ENCODE data around the gene VAV3. TPM values are rescaled to one million over a fixed set of nuclear protein-coding genes. Genes with fewer than 3 reads are reported as not detected.

VAV3 gene
- total and polyA plus RNA-seq, 2 experiments from 2014 or later, result under 0.01 to 0.24 TPM

GRCh38 chr1:107943694-107944093 lies 21.3 kb downstream of the VAV3 start:
- Histone ChIP-seq H3K9me2 (ENCODE audit: insufficient read depth) (no peaks in the 10 kb centered on the region), H3F3A (ENCODE audit: insufficient read depth) (no peaks in the 10 kb centered on the region), H3K4me2 (ENCODE audit: unreplicated experiment) (no peak overlapping the region), H3K9me3 (ENCODE audit: low read depth) (no peaks in the 10 kb centered on the region), H3K4me1 (ENCODE audit: insufficient read depth) (no peaks in the 10 kb centered on the region), H3K36me3 (ENCODE audit: low read depth) (no peaks in the 10 kb centered on the region), H4K20me1 (ENCODE audit: insufficient read depth) (no peaks in the 10 kb centered on the region), H3K79me2 (ENCODE audit: insufficient read depth) (no peaks in the 10 kb centered on the region), H3K27me3 (replicated peaks; ENCODE audit: insufficient read depth) (no peaks in the 10 kb centered on the region; the same call in 1 of the 2 replicates), H2AFZ (no peak overlapping the region), H3K9ac (no peak overlapping the region), H3K4me3 (no peak overlapping the region), H3K27ac (no peak overlapping the region)
- DNase-seq, result no peak
- TF ChIP-seq EZH2 (IDR thresholded peaks at IDR 0.05; ENCODE audit: insufficient read depth, poor library complexity, severe bottlenecking) (no peak), EZH2phosphoT487 (IDR thresholded peaks at IDR 0.05; ENCODE audit: insufficient read depth, low read depth) (no peak)
- 75 to 82% methylated on average over 4 of the region's 4 CpGs for WGBS, 2 experiments (ENCODE audit: low coverage in 1 of 2, low lambda C conversion rate in 2 of 2, missing lambda C conversion rate in 2 of 2)
- in situ Hi-C loops (cut with MboI), result no loop called here

DNA sequence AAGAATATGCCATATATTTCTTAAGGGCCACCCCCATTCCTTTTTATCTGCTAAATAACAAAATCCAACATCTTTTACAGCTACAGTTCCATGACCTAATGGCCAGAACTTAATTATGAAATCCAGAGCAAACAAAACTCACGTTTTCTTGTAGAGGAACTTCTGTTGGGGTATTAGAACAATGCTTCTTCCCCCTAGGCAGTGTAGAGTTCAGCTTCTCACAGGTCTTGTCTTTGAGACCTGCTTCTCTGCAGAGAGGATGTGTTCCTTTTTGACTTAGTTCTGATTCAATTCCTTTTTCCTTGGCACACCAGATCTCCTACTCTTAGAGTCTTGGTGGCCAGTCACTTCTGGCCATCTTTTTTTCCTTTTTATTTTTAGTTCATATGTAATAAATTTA lies 22.2 kb downstream of the VAV3 start:
- Histone ChIP-seq H3K27ac (no peak overlapping the region), H3K4me2 (ENCODE audit: unreplicated experiment) (no peak overlapping the region), H3K9me3 (ENCODE audit: low read depth) (no peaks in the 10 kb centered on the region), H3K79me2 (ENCODE audit: insufficient read depth) (no peaks in the 10 kb centered on the region), H3K9me2 (ENCODE audit: insufficient read depth) (no peaks in the 10 kb centered on the region), H3K27me3 (replicated peaks; ENCODE audit: insufficient read depth) (no peaks in the 10 kb centered on the region; the same call in 1 of the 2 replicates), H3K4me1 (ENCODE audit: insufficient read depth) (peaks cover under 1% of the 10 kb centered on the region; the same call in 1 of the 2 replicates), H3K4me3 (no peak overlapping the region), H3K9ac (no peak overlapping the region), H3F3A (ENCODE audit: insufficient read depth) (peaks cover under 1% of the 10 kb centered on the region; the same call in 1 of the 2 replicates), H3K36me3 (ENCODE audit: low read depth) (no peaks in the 10 kb centered on the region), H2AFZ (no peak overlapping the region), H4K20me1 (ENCODE audit: insufficient read depth) (no peaks in the 10 kb centered on the region)
- TF ChIP-seq EZH2phosphoT487 (IDR thresholded peaks at IDR 0.05; ENCODE audit: insufficient read depth, low read depth), result no peak
- TF ChIP-seq EZH2 (IDR thresholded peaks at IDR 0.05; ENCODE audit: insufficient read depth, poor library complexity, severe bottlenecking), result no peak
- WGBS, 2 experiments (ENCODE audit: low coverage in 1 of 2, low lambda C conversion rate in 2 of 2, missing lambda C conversion rate in 2 of 2), result 73 to 82% methylated on average over 1 of the region's 1 CpG
- no peak for DNase-seq
- in situ Hi-C loops (cut with MboI), result no loop called here

DNA sequence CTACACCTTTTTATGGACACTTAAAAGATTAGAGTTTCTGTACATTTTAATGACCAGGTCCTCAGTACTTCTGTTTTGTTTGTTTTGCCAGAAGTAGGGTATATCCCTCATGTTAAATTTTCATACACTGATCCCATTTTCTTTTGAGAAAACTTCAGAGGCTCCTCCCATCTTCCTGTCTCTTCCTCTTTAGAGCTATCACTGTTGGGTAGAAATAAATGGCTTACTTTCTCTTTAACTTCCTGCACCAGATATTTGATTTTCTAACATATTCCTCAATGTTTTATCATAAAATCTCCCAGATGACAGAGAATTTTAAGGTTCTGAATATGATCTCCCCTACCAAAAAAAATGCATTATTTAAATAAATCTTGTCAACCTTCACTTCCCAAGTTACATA lies 23.4 kb downstream of the VAV3 start:
- DNase-seq, result no peak
- Histone ChIP-seq H2AFZ (no peak overlapping the region), H3K4me2 (ENCODE audit: unreplicated experiment) (no peak overlapping the region), H3K4me3 (no peak overlapping the region), H3K4me1 (ENCODE audit: insufficient read depth) (peaks cover 13% of the 10 kb centered on the region), H3K9me2 (ENCODE audit: insufficient read depth) (no peaks in the 10 kb centered on the region), H3K36me3 (ENCODE audit: low read depth) (no peaks in the 10 kb centered on the region), H3K9ac (no peak overlapping the region), H3K27me3 (replicated peaks; ENCODE audit: insufficient read depth) (no peaks in the 10 kb centered on the region; the same call in 1 of the 2 replicates), H4K20me1 (ENCODE audit: insufficient read depth) (no peaks in the 10 kb centered on the region), H3K79me2 (ENCODE audit: insufficient read depth) (no peaks in the 10 kb centered on the region), H3K9me3 (ENCODE audit: low read depth) (no peaks in the 10 kb centered on the region), H3K27ac (no peak overlapping the region), H3F3A (ENCODE audit: insufficient read depth) (peaks cover 13% of the 10 kb centered on the region)
- no peak for TF ChIP-seq EZH2phosphoT487 (IDR thresholded peaks at IDR 0.05; ENCODE audit: insufficient read depth, low read depth)
- no peak for TF ChIP-seq EZH2 (IDR thresholded peaks at IDR 0.05; ENCODE audit: insufficient read depth, poor library complexity, severe bottlenecking)
- in situ Hi-C loops (cut with MboI), result no loop called here

- H3K9me3 ChIP-seq (ENCODE audit: low read depth), result no peaks in the 10 kb centered on the region
- in situ Hi-C loops (cut with MboI), result no loop called here
- no peaks in the 10 kb centered on the region for H3K27me3 ChIP-seq (replicated peaks; ENCODE audit: insufficient read depth)
- H3K36me3 ChIP-seq (ENCODE audit: low read depth), result no peaks in the 10 kb centered on the region
- H3K9me2 ChIP-seq (ENCODE audit: insufficient read depth), result no peaks in the 10 kb centered on the region
- H3K9ac ChIP-seq, result no peak overlapping the region
- H3F3A ChIP-seq (ENCODE audit: insufficient read depth), result peaks cover 13% of the 10 kb centered on the region
- H3K4me2 ChIP-seq (ENCODE audit: unreplicated experiment), result no peak overlapping the region
- H2AFZ ChIP-seq, result no peak overlapping the region
- WGBS, 2 experiments (ENCODE audit: low coverage in 1 of 2, low lambda C conversion rate in 2 of 2, missing lambda C conversion rate in 2 of 2), result 87 to 92% methylated on average over 7 of the region's 7 CpGs
- H3K27ac ChIP-seq, result no peak overlapping the region
- no peaks in the 10 kb centered on the region for H3K79me2 ChIP-seq (ENCODE audit: insufficient read depth)
- H3K4me1 ChIP-seq (ENCODE audit: insufficient read depth), result peaks cover 16% of the 10 kb centered on the region
- DNase-seq, result peak; percentile 59
- TF ChIP-seq EZH2 (IDR thresholded peaks at IDR 0.05; ENCODE audit: insufficient read depth, poor library complexity, severe bottlenecking) (no peak), EZH2phosphoT487 (IDR thresholded peaks at IDR 0.05; ENCODE audit: insufficient read depth, low read depth) (no peak)
- no peak overlapping the region for H3K4me3 ChIP-seq
- no peaks in the 10 kb centered on the region for H4K20me1 ChIP-seq (ENCODE audit: insufficient read depth)
Measured at GRCh38 chr1:107941123-107941522, 23.9 kb downstream of the VAV3 start.

DNA sequence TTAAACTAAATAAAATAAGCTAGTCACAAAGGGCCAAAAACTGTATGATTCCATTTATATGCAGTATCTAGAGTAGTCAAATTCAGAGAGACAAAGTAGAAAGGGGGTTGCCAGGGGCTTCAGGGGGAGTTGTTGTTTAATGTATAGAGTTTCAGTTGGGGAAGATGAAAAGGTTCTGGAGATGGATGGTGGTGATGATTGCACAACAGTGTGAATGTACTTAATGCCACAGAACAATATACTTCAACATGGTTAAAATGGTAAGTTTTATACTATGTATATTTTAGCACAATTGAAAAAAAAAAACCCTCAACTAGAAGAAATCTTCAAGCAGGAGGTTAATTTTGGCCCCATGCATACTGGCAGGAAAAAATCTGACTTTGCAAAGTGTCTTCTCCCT lies 24.3 kb downstream of the VAV3 start:
- H3K27me3 ChIP-seq (replicated peaks; ENCODE audit: insufficient read depth), result no peaks in the 10 kb centered on the region
- no peak for DNase-seq
- in situ Hi-C loops (cut with MboI), result no loop called here
- H3K9me3 ChIP-seq (ENCODE audit: low read depth), result no peaks in the 10 kb centered on the region
- no peak overlapping the region for H3K27ac ChIP-seq
- H2AFZ ChIP-seq, result no peak overlapping the region
- no peaks in the 10 kb centered on the region for H3K36me3 ChIP-seq (ENCODE audit: low read depth)
- H3K4me1 ChIP-seq (ENCODE audit: insufficient read depth), result peaks cover 20% of the 10 kb centered on the region
- H3K4me3 ChIP-seq, result no peak overlapping the region
- no peaks in the 10 kb centered on the region for H4K20me1 ChIP-seq (ENCODE audit: insufficient read depth)
- TF ChIP-seq EZH2phosphoT487 (IDR thresholded peaks at IDR 0.05; ENCODE audit: insufficient read depth, low read depth) (no peak), EZH2 (IDR thresholded peaks at IDR 0.05; ENCODE audit: insufficient read depth, poor library complexity, severe bottlenecking) (no peak)
- H3K9ac ChIP-seq, result no peak overlapping the region
- peaks cover 16% of the 10 kb centered on the region for H3F3A ChIP-seq (ENCODE audit: insufficient read depth)
- no peaks in the 10 kb centered on the region for H3K9me2 ChIP-seq (ENCODE audit: insufficient read depth)
- no peak overlapping the region for H3K4me2 ChIP-seq (ENCODE audit: unreplicated experiment)
- H3K79me2 ChIP-seq (ENCODE audit: insufficient read depth), result no peaks in the 10 kb centered on the region
